ENCODE data around the gene SSTR1.

SSTR1 gene

DNA sequence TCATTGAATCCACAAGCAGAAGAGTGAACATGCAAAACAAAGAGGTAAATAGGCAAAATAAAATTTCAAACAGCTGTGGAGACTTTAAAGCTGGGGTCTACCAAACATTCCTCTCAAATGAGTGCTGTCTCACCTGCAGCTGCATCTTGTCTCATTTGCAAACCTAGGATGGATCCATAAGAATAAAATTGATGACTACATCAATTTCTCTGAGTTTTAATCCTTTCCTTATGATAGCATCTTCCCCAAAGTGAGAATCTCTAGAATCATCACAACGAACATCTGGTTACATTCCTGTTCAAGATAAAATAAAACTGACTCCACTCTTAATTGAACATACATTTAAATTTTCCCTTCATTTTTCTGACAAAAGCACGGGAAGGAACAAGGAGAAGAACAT, 18.2 kb downstream of the SSTR1 start:
- DNase-seq (ENCODE audit: insufficient read length, low spot score) (no peak), FAIRE-seq (no peak)

DNA sequence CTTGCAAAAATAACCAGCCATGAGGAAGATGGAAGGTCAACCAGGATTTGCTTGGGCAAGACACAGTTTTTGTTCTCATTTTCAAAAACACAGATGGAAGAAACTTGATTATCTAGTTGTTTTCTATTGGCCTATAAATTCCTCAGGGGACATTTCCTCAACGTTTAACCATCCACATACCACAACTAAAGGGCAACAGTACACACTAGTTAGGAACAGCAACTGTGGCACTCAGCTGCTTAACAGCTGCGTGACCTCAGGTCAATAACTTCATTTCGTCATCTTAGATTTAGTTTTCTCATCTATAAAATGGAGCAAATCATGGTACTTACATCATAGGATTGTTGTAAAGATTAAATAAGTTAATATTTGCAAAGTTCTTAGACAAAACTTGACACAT, 18.7 kb downstream of the SSTR1 start:
- FAIRE-seq (no peak), DNase-seq (ENCODE audit: insufficient read length, low spot score) (no peak)

DNA sequence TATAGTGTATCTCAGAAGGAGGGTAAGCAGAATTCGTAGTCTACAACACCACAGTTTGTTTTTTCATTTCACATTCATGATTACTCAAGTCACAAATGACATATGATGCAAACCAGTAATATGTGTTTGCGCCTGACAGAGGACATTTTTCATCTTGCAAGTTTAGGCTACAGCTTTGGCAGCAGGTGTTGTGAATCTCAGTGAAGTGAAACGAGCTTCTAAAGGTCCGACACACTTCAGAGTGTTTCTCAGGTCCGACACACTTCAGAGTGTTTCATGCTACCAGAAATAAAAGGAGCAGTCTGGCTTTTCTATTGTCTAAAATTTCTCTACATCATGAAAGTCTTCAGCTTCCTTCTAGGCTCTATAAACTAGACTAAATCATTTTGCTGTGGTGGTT, 25.5 kb downstream of the SSTR1 start:
- DNase-seq (ENCODE audit: insufficient read length, low spot score), result no peak
- no peak for FAIRE-seq

DNA sequence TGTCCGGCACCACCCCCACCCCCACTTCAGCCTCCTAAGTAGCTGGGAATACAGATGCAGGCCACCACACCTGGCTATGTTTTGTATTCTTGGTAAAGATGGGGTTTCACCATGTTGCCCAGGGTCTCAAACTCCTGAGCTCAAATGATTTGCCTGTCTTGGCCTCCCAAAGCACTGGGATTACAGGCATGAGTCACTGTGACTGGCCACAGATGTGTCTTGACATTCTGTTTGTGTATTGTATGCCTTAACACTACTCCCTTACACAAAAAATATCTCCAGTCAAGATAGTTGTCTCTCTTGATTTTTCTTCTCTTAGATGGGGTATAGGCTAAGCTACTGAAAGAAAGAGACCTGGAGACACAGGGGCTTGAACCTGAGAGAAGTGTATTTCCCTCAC, 30.6 kb downstream of the SSTR1 start:
- no peak for DNase-seq (ENCODE audit: insufficient read length, low spot score)
- no peak for FAIRE-seq

DNA sequence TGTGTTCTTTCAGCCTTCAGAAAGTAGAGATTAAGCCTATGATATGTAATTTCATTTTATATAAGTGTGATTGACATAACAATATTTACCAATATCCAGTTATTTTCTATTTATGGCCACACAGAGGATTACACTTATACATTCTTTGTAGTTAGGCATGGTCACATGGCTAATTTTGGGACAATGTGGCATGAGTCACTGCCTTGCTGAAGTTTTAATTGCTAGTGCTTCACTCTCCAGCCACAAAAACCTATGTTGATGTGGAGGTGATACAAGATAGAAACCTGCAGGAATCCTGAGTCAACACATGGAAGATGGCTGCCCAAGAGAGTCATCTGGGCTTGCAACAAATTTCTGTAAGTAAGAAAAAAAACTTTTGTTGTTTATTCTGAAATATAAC, 31.2 kb downstream of the SSTR1 start:
- FAIRE-seq (no peak), DNase-seq (ENCODE audit: insufficient read length, low spot score) (no peak)

DNA sequence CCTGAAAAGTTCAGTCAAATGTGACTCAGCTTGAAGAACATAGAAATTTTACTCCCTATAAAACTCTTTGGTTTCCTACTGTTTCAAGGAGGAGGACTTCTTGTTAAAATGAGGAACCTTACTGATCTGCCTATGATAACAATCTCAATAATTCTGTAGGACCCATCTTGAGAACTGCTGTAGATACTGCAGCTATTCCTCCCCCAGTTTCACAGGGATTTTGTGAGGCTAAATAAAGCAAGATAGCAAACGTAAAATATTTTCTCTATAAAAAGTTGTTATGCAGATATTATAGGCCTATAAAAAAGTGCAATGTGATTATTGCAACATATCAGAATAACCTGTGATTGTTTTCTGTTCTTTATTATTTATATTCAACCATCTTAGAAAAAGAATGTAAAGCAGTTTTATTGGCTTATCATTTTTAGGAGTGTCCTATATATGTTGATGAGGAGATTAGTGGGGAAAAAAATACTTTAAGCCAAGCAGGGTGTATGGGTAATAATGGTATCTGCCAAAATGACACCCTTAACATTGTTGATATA, 36.1 kb downstream of the SSTR1 start:
- FAIRE-seq (no peak), DNase-seq (ENCODE audit: insufficient read length, low spot score) (no peak)

DNA sequence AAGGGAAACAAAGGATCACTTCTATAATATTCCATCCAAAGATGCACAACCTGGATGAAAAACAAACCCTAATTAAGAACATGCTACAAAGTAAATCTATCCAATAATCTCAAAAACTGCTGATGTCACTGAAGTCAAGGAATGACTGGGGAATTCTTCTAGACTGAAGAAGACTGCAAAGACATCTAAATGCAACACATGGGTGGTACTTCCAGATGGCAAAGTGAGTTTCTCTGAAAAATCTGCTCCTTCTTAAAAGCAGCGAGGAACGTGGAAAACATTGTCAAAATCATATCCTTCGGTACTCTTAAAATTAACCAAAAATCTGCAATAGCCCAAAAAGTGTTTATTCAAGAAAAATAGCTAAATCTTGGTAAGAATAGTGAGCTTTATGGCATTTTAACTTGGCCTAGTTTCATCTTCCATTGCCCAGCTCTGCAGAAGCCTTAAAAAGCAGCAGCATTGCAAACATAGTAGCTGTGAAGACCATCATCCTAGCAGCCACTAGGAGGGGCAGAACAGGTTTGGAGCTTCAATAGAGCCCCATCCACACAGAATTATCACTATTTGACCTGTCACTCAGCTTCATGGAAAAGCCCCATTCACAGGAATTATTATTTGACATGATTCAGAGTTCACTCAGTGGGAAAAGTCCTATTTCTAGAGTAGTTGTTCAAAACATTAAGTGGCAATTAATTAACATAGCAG, 40.8 kb downstream of the SSTR1 start:
- no peak for FAIRE-seq
- no peak for DNase-seq (ENCODE audit: insufficient read length, low spot score)

DNA sequence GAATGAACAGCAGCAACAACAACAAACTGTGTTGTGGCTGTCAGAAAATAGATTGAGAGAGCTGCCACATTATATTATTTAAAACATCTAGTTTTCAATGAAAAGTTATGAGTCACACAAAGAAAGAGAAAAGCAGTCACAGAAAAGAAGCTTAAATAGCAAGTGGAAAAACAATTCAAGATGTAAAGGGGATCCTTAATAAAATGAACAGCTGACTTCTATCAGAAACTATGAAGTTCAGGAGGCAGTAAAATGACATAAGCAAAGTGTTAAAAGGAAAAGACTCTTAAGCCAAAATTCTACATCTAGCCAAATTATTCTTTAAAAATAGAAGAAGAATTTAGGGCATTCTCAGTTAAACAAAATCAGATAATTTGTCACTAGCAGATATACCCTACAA, 42.6 kb downstream of the SSTR1 start:
- FAIRE-seq (no peak), DNase-seq (ENCODE audit: insufficient read length, low spot score) (no peak)

DNA sequence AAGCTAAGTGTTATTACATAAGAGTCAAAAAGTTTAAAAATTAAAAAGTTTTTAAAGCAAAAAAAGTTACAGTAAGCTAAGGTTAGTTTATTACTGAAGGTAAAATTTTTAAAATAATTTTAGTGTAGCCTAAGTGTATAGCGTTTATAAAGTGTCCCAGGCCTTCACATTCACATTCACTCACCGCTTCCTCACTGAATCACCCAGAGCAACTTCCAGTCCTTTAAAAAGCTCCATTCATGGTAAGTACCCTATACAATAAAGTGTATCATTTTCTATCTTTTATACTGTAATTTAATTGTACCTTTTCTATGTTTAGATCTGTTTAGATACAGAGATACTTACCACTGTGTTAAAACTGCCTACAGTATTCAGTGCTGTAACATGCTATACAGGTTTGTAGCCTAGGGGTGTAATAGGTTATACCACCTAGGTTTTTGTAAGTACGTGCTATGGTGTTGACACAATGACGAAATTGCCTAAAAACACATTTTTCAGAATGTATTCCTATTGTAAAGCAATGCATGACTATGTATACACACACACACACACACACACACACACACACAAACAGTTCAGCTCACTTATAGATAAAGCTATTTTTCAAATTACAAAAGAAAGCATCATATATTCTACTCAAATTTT, 44.5 kb downstream of the SSTR1 start:
- FAIRE-seq, result no peak

DNA sequence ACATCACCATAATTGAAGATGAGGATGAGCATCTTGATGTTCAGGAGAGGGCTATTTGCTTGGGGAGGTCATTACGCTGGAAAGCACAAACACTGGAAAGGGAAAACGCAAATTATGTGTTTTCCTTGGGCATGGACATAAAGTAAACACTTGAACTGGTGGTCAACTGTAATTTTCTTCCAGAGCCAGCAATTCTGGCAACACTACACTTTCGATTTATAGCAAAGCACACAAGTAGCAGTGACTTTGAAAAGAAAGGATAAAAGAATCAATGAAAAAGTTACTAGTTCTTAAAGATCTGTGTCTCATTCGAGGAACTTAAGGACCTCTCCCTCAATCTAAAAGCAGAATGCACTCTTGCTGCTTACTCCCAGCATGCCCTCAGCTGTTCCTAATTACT, 46.0 kb downstream of the SSTR1 start:
- DNase-seq (ENCODE audit: insufficient read length, low spot score), result no peak
- FAIRE-seq, result no peak

More for the DNA sequence above, 44.5 kb downstream of the SSTR1 start:
- DNase-seq (ENCODE audit: insufficient read length, low spot score), result no peak

DNA sequence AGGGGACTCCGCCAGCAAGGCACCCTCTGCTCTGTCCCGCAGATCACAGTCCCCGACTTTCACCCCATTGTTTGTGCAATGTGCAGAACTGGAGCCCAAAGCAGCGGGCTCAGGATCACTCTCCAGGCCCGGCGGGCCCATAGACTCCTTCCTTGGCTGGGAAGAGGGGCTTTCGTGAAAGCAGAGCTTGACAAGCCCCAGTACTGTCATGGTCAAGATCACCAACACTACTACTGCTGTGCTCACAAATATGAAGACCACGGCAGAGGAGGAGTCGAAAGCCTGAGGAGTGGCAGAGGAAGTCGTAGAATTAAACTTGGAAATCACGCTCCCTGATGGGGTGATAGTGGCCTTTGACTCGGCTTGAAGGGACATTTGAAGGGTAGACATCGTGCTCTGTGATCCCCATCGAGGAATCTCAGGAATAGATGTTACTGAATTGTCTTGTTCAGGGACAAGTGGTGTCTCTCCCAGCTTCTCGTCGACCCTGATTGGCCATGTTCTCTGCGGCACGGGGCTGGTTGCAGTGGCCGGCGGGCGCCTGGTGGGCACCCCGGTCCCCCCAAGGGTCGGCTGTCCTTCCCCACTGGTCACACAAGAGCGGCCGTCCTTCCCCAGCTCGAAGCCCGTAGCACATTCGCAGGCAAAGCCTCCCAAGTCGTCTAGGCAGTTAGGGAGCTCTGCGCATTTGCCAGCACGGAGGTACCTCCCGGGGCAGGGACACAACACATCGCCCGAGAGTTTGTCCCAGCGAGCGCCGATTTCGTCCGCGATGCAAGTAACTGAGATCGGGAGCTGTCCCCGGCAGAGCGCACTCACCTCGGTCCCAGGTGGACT, 47.1 kb downstream of the SSTR1 start:
- DNase-seq (ENCODE audit: insufficient read length, low spot score), result no peak
- FAIRE-seq, result no peak

DNA sequence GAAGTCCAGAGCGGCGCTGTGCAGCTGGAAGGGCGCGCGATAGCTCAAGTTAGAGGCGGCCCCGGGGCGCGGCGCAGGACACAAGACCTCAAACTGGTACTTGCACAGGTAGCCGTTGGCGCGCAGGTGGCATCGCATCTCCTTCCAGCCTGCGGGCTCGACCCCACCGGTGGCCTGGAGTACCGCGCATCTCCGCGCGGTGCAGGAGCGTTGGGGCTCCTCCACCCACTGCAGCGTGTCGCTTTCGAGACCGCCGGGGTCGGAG, 47.6 kb downstream of the SSTR1 start:
- DNase-seq (ENCODE audit: insufficient read length, low spot score) (no peak), FAIRE-seq (no peak)

DNA sequence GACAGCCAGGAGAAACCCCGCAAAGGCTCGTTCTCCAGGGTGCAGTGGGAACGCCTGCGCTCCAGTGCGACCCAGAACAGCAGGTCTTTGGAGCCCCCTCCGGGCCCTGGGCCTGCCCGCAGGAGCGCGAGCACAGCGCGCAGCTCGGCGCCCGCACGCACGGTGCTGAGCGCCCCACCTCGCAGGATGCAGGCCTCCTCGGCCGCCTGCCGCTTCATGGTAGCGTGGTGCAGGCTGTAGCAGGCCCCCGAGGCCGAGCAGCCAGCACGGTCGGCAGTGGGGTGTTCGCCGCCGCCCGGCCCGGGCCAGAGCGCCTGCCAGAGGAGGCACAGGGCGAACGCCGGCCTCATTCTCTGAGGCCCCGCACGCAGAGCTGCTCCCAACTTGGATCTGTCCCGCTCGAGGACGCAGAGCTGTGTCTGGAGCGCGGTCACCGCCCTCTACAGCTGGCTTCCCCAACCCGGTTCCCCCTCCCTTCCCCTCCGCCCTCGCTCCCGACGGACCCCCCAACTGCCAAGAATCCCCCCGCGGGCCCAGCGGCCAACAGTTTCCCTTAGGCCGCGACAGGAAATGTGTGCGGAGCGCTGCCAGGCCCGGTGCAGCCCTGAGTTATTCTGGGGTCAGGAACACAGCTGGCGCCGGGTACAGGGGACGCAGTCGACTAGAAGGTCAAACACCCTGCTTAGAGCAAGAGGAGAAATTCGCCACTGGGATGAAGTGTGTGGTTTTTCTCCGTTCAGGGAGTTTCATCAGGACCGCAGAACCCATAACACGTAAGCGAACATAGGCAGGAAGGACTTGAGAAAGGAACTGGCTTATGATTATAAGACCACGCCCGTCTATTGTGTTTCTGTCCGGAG, 48.2 kb downstream of the SSTR1 start, which contains the start of gene CLEC14A:
CLEC14A (minus strand) TSS at position 421 of the 860 bp plus-strand sequence; CDS start at position 350, 71 bp downstream.
- no peak for FAIRE-seq
- DNase-seq (ENCODE audit: insufficient read length, low spot score), result no peak

DNA sequence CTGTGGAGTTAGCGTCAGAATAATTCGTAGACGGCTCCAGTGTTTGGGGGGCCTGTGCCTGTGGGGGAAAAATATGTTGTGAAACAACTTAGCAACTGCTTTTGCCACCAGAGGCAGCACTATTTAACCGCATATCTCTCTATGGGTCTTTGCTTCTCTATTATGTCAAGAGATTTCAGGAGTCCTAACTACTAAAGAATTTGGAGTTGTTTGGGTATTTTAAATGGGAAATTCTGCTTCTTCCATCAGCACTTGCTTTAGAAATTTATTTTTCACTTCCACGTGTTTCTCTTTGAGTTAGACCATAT, 48.8 kb downstream of the SSTR1 start:
- DNase-seq (ENCODE audit: insufficient read length, low spot score), result no peak
- no peak for FAIRE-seq

DNA sequence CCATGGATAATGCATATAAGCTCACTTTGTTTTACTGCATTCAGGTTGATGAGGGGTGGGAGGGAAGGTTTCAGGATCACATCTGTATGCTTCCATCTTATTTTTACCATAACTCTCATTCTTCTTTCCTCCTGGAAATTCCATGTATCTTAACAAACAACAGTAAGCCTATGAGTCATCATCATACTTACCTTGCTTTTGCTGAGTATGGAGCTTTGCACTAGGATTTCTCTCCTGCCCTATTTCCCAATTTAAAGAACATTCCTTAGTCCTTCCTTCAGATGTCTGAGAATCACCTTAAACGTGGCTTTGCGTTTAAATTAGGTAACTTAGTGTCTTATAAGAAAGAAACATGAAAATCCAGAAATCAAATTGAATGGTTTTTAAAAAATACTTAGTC, 49.8 kb downstream of the SSTR1 start:
- FAIRE-seq (no peak), DNase-seq (ENCODE audit: insufficient read length, low spot score) (no peak)

DNA sequence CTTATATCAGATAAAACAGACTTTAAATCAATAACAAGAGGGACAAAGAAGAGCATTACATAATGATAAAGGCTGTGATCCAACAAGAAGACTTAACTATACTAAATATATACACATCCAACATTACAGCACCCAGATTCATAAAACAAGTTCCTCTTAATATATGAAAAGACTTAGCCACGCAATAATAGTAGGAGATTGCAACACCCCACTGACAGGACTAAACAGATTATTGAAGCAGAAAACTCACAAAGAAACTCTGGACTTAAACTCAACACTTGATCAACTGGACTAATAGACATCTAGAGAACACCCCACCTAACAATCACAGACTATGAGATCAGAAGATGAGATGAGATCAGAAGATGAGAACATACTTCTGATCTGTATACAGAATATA, 53.9 kb downstream of the SSTR1 start:
- FAIRE-seq (no peak), DNase-seq (ENCODE audit: insufficient read length, low spot score) (no peak)

Measured in GM19239 (cell line).